Erythroblast (primary cell): ENCODE measurements around the gene PPP2R2C.

ENCODE experiments used
- GATA1 ChIP-seq: IDR thresholded peaks from 2 replicates; pipeline ENCODE4 v1.6.1; 2011; ENCODE audit warnings: low read depth, mild to moderate bottlenecking, control low read depth, low read length, moderate library complexity
- POLR2A ChIP-seq: IDR thresholded peaks from 2 replicates; pipeline ENCODE4 v1.6.1; 2011; ENCODE audit warnings: mild to moderate bottlenecking, low read length

DNA sequence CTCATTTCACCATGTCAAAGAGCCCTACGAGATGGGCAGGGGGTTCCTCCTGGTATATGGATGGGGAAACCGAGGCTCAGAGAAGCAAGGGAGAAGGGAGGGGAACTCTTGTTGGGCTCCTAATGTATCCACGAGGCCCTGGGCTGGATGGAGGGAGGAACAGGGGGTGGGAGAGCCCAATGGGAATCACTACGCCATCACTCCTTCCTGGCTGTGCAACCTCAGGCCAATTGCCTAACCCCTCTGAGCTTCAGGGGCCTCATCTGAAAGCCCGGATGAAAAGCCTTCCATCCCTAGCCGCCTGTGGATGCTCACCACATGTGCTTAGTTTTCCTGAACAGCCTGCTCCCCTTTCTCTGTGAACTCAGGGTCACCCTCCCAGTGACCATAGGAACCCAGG is 57.8 kb downstream of the PPP2R2C start:
- TF ChIP-seq POLR2A (no peak), GATA1 (no peak)
